Natural killer cell (primary cell): Measurements from ENCODE around the gene UIMC1. TPM values are rescaled to one million over a fixed set of nuclear protein-coding genes. Genes with fewer than 3 reads are reported as not detected.

Experiments used
- ATAC-seq, 3 donors: fragments of 150-1000 bp in 2 of 3; fragments of 200-7000 bp in 1 of 3; cut with Tn5 transposase; 1 replicate in 1 of 3; 2 replicates in 2 of 3; pipeline ENCODE4 v1.10.0; 2021; ENCODE audit warnings: mild to moderate bottlenecking in 2 of 3, moderate library complexity in 2 of 3
- DNase-seq, 2 donors: peaks; one replicate each; pipeline versions ENCODE4 v3.0.0 to v3.0.0-alpha.2; 2013 to 2021; ENCODE audit warnings: mixed read lengths in 1 of 2
- H3K27ac ChIP-seq: one replicate; pipeline ENCODE4 v1.5.1; 2013; ENCODE audit warnings: mild to moderate bottlenecking, low read length
- H3K27me3 ChIP-seq: one replicate; pipeline ENCODE4 v1.6.1; 2013; ENCODE audit warnings: low read length; ENCODE audit not compliant: control insufficient read depth, insufficient read depth
- H3K36me3 ChIP-seq: one replicate; pipeline ENCODE4 v1.6.1; 2013; ENCODE audit warnings: low read length; ENCODE audit not compliant: control insufficient read depth, insufficient read depth
- H3K4me1 ChIP-seq: one replicate; pipeline ENCODE4 v1.6.1; 2013; ENCODE audit warnings: low read length; ENCODE audit not compliant: control insufficient read depth, insufficient read depth
- H3K4me3 ChIP-seq: one replicate; pipeline ENCODE4 v1.5.1; 2013; ENCODE audit warnings: low read length
- H3K9me3 ChIP-seq: one replicate; pipeline ENCODE4 v1.6.1; 2013; ENCODE audit warnings: low read length; ENCODE audit not compliant: control insufficient read depth, insufficient read depth
- H3K27ac Mint-ChIP-seq, 2 donors: one replicate each; pipeline ENCODE4 v1.8.0; 2022; ENCODE audit warnings: mild to moderate bottlenecking in 2 of 2, mixed read lengths in 2 of 2, moderate library complexity in 1 of 2
- H3K27me3 Mint-ChIP-seq, 2 donors: one replicate each; pipeline ENCODE4 v1.8.0; 2022; ENCODE audit warnings: low read depth in 2 of 2, mixed read lengths in 2 of 2
- H3K36me3 Mint-ChIP-seq: one replicate; pipeline ENCODE4 v1.8.0; 2022; ENCODE audit warnings: mixed read lengths
- H3K4me1 Mint-ChIP-seq, 2 donors: one replicate each; pipeline ENCODE4 v1.8.0; 2022; ENCODE audit warnings: mixed read lengths in 2 of 2
- H3K4me3 Mint-ChIP-seq: one replicate; pipeline ENCODE4 v1.8.0; 2022; ENCODE audit warnings: mild to moderate bottlenecking, moderate library complexity, mixed read lengths
- H3K9me3 Mint-ChIP-seq, 2 donors: one replicate each; pipeline ENCODE4 v1.8.0; 2022; ENCODE audit warnings: mixed read lengths in 2 of 2
- WGBS: methylation state at CpG from one replicate; pipeline ENCODE4 v1.1.7; 2013; ENCODE audit warnings: missing lambda C conversion rate; ENCODE audit not compliant: insufficient coverage; 5-methylcytosine and 5-hydroxymethylcytosine counted together
- intact Hi-C: fragments of 100-400 bp; cut with micrococcal nuclease; formaldehyde crosslinking; loops from one replicate; pipeline ENCODE4 v1.14.2; 2022
- total RNA-seq, 4 donors: library from RNA; stranded (reverse); fragments of 120-200 nt in 1 of 4; gene quantifications; one replicate each; pipeline versions ENCODE4 v1.2.3 to v1.2.4, GENCODE V29; 2013 to 2022
- TF ChIP-seq, protein P1 (sequence below): fragments of 200-600 bp; IDR thresholded peaks from one replicate; pipeline ENCODE4 v1.8.0; 2022; ENCODE audit warnings: antibody characterized with exemption

The UIMC1 gene
- total RNA-seq, 3 donors from 2014 or later (not counting 1 experiment from before 2014, with no cell fraction given) = 55.1 to 75.7 (median 57.3) TPM

DNA sequence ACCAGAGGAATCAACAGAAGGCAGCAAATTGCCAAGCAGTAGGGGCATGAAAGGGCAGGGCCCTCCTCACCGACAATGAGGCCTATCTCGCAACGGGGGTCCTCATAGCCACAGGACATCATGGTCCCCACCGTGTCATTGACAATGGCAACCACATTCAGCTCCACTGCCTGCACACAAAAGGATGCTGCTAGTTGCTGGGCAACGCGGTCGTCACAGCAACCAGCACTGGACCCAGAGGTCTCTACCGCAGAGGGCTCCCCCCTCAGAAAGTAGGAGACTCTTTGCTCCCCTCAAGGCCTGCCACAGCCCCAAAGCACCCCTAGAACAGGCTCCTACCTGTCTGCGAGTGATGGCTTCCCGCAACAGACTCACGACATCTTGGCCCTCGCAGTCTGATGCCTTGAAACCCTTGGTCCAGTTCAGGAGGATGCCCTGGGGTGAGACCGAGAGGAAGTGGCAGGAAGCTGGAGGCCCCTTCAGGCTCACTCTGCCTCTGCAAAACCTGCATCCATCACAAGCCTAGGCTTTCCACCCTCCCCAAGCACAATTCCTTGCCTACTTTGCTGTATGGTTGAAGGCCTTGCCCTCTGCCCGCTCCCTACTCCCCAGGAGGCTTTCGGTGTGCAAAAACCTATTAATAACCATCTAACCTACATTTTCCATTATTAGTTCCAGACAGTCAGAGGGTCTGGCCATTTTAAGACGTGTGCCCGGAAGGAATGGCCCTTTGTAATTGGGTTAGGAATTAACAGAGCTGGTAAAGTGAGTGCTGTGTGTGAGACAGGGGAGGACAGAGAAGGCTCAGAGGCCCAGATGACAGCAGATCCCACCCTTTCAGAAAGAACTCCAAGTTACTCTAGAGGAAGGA lies 122.6 kb downstream of the UIMC1 start:
- TF ChIP-seq, protein P1, sequence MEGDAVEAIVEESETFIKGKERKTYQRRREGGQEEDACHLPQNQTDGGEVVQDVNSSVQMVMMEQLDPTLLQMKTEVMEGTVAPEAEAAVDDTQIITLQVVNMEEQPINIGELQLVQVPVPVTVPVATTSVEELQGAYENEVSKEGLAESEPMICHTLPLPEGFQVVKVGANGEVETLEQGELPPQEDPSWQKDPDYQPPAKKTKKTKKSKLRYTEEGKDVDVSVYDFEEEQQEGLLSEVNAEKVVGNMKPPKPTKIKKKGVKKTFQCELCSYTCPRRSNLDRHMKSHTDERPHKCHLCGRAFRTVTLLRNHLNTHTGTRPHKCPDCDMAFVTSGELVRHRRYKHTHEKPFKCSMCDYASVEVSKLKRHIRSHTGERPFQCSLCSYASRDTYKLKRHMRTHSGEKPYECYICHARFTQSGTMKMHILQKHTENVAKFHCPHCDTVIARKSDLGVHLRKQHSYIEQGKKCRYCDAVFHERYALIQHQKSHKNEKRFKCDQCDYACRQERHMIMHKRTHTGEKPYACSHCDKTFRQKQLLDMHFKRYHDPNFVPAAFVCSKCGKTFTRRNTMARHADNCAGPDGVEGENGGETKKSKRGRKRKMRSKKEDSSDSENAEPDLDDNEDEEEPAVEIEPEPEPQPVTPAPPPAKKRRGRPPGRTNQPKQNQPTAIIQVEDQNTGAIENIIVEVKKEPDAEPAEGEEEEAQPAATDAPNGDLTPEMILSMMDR = no peak
- Mint-ChIP-seq H3K4me1 (no peaks in the 10 kb centered on the region), H3K9me3 (no peaks in the 10 kb centered on the region), H3K4me3 (no peak overlapping the region), H3K36me3 (no peaks in the 10 kb centered on the region), H3K27ac (no peak overlapping the region), H3K27me3 (peaks cover 0 to 7% of the 10 kb centered on the region in 2 donors)
- H3K36me3 ChIP-seq = no peaks in the 10 kb centered on the region
- no peak overlapping the region for H3K27ac ChIP-seq
- no peak overlapping the region for H3K4me3 ChIP-seq
- no peaks in the 10 kb centered on the region for H3K9me3 ChIP-seq
- no peak for ATAC-seq
- intact Hi-C loops = no loop called here
- H3K27me3 ChIP-seq = no peaks in the 10 kb centered on the region
- 92% methylated on average over 17 of the region's 17 CpGs for WGBS
- no peak for DNase-seq
- no peaks in the 10 kb centered on the region for H3K4me1 ChIP-seq

DNA sequence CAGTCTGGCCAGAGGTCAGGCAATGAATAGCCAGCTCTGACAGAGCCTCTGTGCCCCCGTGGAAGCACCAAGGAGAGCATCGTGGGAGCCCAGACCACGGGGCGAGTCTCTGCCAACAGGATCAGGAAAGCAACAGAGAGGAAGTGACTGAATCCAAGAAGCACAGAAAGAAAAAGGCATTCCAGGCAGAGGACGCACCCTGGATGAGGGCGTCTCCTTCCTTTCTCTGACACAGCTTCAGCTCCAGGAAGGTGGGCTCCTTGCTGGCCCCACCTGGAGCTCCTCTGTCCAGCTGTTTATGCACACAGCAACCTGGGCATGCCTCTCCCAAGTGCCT lies 124.0 kb downstream of the UIMC1 start:
- Histone ChIP-seq H3K27ac (no peak overlapping the region), H3K9me3 (no peaks in the 10 kb centered on the region), H3K27me3 (no peaks in the 10 kb centered on the region), H3K36me3 (no peaks in the 10 kb centered on the region), H3K4me3 (no peak overlapping the region), H3K4me1 (no peaks in the 10 kb centered on the region)
- 61% methylated on average over 6 of the region's 6 CpGs for WGBS
- DNase-seq = no peak
- H3K4me3 Mint-ChIP-seq = no peak overlapping the region
- ATAC-seq = no peak
- no peaks in the 10 kb centered on the region for H3K9me3 Mint-ChIP-seq
- H3K4me1 Mint-ChIP-seq = no peaks in the 10 kb centered on the region
- TF ChIP-seq, protein P1 = no peak
- no peak overlapping the region for H3K27ac Mint-ChIP-seq
- no peaks in the 10 kb centered on the region for H3K36me3 Mint-ChIP-seq
- intact Hi-C loops = no loop called here
- H3K27me3 Mint-ChIP-seq = peaks cover 0 to 7% of the 10 kb centered on the region in 2 donors

DNA sequence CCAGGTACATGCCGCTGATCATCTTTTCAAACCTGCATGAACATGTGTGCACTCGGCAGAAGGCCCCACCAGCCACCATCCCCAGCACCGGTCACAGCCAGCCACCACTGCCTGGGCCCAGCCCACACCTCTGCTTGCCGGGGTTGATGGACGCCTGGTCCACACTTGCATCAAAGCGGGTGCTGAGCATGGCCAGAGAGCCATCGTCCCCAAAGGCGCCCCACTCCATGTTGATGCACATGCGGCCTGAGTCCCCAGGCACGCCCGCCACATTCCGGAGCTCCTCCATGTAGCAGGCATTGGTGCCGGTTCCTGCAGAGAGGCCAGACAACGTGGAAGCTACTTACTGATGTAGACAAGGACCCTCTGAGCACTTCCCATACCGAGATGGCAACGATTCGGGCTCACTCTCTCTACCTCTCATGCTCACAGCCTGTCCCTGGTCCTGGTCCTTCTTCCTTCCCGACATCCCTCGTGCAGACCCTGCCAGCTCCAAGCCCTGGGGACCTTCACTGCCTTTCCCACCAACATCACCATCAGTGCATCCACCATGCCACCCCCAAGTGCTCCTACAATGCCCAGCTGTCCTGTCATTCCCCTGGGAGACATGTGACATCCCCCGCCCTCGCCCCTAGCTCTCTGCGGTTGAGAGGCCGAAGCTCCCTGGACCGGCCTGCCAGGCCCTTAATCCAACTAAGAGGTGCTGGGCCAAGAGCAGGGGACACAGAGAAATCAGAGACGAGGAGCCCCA lies 124.6 kb downstream of the UIMC1 start:
- H3K4me3 ChIP-seq = no peak overlapping the region
- H3K27ac ChIP-seq = no peak overlapping the region
- H3K36me3 Mint-ChIP-seq = no peaks in the 10 kb centered on the region
- no peaks in the 10 kb centered on the region for H3K4me1 Mint-ChIP-seq
- TF ChIP-seq, protein P1 = no peak
- 91% methylated on average over 25 of the region's 25 CpGs for WGBS
- H3K27me3 Mint-ChIP-seq = peaks cover 0 to 7% of the 10 kb centered on the region in 2 donors
- DNase-seq = no peak
- H3K4me3 Mint-ChIP-seq = no peak overlapping the region
- intact Hi-C loops = no loop called here
- H3K4me1 ChIP-seq = peaks cover under 1% of the 10 kb centered on the region
- no peak for ATAC-seq
- no peaks in the 10 kb centered on the region for H3K27me3 ChIP-seq
- no peaks in the 10 kb centered on the region for H3K36me3 ChIP-seq
- H3K9me3 ChIP-seq = no peaks in the 10 kb centered on the region
- no peaks in the 10 kb centered on the region for H3K9me3 Mint-ChIP-seq
- H3K27ac Mint-ChIP-seq = no peak overlapping the region
